Colonic mucosa (tissue), 4 donors: ENCODE data around the gene SLC30A3. TPM values are rescaled to one million over a fixed set of nuclear protein-coding genes. Genes with fewer than 3 reads are reported as not detected.
A peak's percentile ranks its signal among the peaks of the same experiment; 100 is the strongest.

ENCODE experiments used
- DNase-seq: peaks from one replicate; pipeline ENCODE4 v3.0.0-alpha.2; 2020
- H3K27ac ChIP-seq: fragments of 200-600 bp; one replicate; pipeline ENCODE4 v1.8.0; 2021
- H3K27me3 ChIP-seq: fragments of 200-600 bp; one replicate; pipeline ENCODE4 v1.8.0; 2021
- H3K36me3 ChIP-seq: fragments of 200-600 bp; one replicate; pipeline ENCODE4 v1.8.0; 2021
- H3K4me1 ChIP-seq: fragments of 200-600 bp; one replicate; pipeline ENCODE4 v1.8.0; 2021; ENCODE audit warnings: mild to moderate bottlenecking
- H3K4me3 ChIP-seq: fragments of 200-600 bp; one replicate; pipeline ENCODE4 v1.8.0; 2021
- H3K9ac ChIP-seq, 2 donors: one replicate each; pipeline ENCODE4 v1.7.0; 2013; ENCODE audit warnings: control low read depth in 2 of 2, low read depth in 2 of 2, low read length in 2 of 2
- H3K9me3 ChIP-seq: fragments of 200-600 bp; one replicate; pipeline ENCODE4 v1.8.0; 2021
- intact Hi-C: fragments of 100-400 bp; cut with DNase I; formaldehyde crosslinking; loops from one replicate; pipeline ENCODE4 v1.14.1; 2022
- total RNA-seq, 2 donors: library from RNA; stranded (reverse); fragmentation: NEBNext Ultra II Directional in 1 of 2; extraction: Animal tissue kit (Norgen Biotek cat#: 25700) in 1 of 2; gene quantifications; one replicate each; pipeline ENCODE4 v1.2.1, GENCODE V29; 2021
- TF ChIP-seq, protein P1 (sequence below): fragments of 200-600 bp; IDR thresholded peaks from one replicate; pipeline ENCODE4 v1.8.0; 2022; ENCODE audit warnings: antibody characterized with exemption, mild to moderate bottlenecking
- donor health status: healthy.
- donor health status: DM: no; HTN: no; CAD: no.
- donor health status: DM: no; HTN: no; CAD: no.

The SLC30A3 gene
- total RNA-seq, 2 donors from 2014 or later: not detected

- DNase-seq: no peak
- TF ChIP-seq, protein P1, sequence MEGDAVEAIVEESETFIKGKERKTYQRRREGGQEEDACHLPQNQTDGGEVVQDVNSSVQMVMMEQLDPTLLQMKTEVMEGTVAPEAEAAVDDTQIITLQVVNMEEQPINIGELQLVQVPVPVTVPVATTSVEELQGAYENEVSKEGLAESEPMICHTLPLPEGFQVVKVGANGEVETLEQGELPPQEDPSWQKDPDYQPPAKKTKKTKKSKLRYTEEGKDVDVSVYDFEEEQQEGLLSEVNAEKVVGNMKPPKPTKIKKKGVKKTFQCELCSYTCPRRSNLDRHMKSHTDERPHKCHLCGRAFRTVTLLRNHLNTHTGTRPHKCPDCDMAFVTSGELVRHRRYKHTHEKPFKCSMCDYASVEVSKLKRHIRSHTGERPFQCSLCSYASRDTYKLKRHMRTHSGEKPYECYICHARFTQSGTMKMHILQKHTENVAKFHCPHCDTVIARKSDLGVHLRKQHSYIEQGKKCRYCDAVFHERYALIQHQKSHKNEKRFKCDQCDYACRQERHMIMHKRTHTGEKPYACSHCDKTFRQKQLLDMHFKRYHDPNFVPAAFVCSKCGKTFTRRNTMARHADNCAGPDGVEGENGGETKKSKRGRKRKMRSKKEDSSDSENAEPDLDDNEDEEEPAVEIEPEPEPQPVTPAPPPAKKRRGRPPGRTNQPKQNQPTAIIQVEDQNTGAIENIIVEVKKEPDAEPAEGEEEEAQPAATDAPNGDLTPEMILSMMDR: no peak
Observed at GRCh38 chr2:27251766-27252165, 11.1 kb downstream of the SLC30A3 start.

GRCh38 chr2:27250652-27251379, 12.0 kb downstream of the SLC30A3 start:
- H3K4me3 ChIP-seq: no peak overlapping the region
- no peak for DNase-seq
- no peaks in the 10 kb centered on the region for H3K4me1 ChIP-seq
- no peak overlapping the region for H3K27ac ChIP-seq
- H3K9me3 ChIP-seq: no peaks in the 10 kb centered on the region
- intact Hi-C loops: no loop called here
- TF ChIP-seq, protein P1: no peak
- no peaks in the 10 kb centered on the region for H3K36me3 ChIP-seq
- H3K27me3 ChIP-seq: no peaks in the 10 kb centered on the region
- H3K9ac ChIP-seq: no peak overlapping the region

More at GRCh38 chr2:27251766-27252165, 11.1 kb downstream of the SLC30A3 start:
- no peak overlapping the region for H3K27ac ChIP-seq
- no peaks in the 10 kb centered on the region for H3K4me1 ChIP-seq
- H3K4me3 ChIP-seq: no peak overlapping the region
- H3K9ac ChIP-seq: no peak overlapping the region
- H3K27me3 ChIP-seq: no peaks in the 10 kb centered on the region
- no peaks in the 10 kb centered on the region for H3K9me3 ChIP-seq
- intact Hi-C loops: no loop called here
- no peaks in the 10 kb centered on the region for H3K36me3 ChIP-seq

GRCh38 chr2:27249891-27250651, 12.8 kb downstream of the SLC30A3 start:
- TF ChIP-seq, protein P1: peak; percentile 53
- Histone ChIP-seq H3K27me3 (no peaks in the 10 kb centered on the region), H3K9ac (no peak overlapping the region), H3K9me3 (no peaks in the 10 kb centered on the region), H3K4me1 (no peaks in the 10 kb centered on the region), H3K36me3 (no peaks in the 10 kb centered on the region), H3K4me3 (no peak overlapping the region), H3K27ac (no peak overlapping the region)
- intact Hi-C loops: no loop called here
- peak; percentile 31 for DNase-seq

DNA sequence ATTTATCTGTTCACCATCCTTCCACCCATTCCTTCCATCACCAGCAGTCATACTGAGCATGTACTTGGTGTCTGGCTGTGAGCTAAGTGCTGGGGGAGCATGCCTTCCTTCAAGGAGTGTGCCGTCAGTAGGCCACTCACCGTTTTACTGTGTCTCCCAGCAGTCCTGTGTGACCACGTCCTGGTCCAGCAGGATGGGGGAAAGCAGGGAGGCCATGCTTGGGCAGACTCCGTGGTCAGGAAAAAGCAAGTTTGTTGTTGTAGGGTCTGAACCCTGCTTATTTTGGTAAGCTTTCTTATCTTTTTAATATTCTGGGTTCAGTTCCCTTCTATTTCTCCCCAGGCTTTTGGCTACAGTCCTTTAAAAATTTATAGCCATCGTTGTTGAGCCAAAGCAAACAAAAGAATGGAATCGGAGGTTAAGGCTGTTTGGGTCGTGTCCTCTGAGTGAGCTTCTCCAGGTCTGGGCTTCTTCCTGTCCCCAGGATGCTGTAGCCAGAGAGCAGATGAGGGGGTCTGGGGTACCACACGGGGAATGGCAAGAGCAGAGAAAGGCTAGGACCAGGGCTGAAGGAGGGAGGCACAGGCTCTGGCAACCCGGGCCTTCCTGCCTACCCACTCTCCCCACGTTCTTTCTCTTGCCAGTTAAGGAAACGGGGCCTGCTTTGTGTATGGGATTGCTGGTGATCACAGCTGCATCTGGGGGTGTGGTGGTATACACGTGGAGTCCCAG, 13.5 kb downstream of the SLC30A3 start:
- H3K4me1 ChIP-seq: no peaks in the 10 kb centered on the region
- no peak overlapping the region for H3K9ac ChIP-seq
- intact Hi-C loops: no loop called here
- no peak overlapping the region for H3K4me3 ChIP-seq
- H3K36me3 ChIP-seq: no peaks in the 10 kb centered on the region
- H3K9me3 ChIP-seq: no peaks in the 10 kb centered on the region
- TF ChIP-seq, protein P1: no peak
- no peak for DNase-seq
- no peaks in the 10 kb centered on the region for H3K27me3 ChIP-seq
- H3K27ac ChIP-seq: no peak overlapping the region

DNA sequence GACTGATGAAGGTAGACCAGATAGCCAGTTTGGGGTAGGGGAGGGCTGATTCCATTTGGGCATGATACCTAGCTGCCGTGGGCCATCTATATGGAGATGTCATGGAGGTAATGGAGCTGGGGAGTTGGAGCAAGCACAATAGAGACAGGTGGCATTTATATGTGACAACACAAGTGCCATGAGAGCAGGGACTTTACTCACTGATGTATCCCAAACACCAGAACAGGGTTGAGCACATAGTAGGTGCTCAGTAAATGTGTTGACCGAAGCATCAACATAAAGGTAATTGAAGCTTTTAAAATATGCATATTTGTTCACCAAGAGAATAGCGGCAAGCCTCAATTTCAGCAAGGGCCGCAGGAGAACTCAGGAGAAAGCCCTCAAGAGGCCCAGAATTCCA, 15.0 kb downstream of the SLC30A3 start:
- Histone ChIP-seq H3K36me3 (no peaks in the 10 kb centered on the region), H3K4me1 (no peaks in the 10 kb centered on the region), H3K9me3 (no peaks in the 10 kb centered on the region), H3K9ac (no peak overlapping the region), H3K27ac (no peak overlapping the region), H3K27me3 (no peaks in the 10 kb centered on the region), H3K4me3 (no peak overlapping the region)
- TF ChIP-seq, protein P1: no peak
- DNase-seq: no peak
- intact Hi-C loops: no loop called here
